ENCODE data around the gene KLF13.

The KLF13 gene

GRCh38 chr15:31346367-31347066 lies 19.9 kb downstream of the KLF13 start:
- Histone ChIP-seq H3K4me2 (ENCODE audit: low read length) (peak overlapping the region; percentile 99), H3K9me3 (ENCODE audit: insufficient read depth, low read length) (no peaks in the 10 kb centered on the region), H3K27ac (ENCODE audit: low read length) (peak overlapping the region; percentile 96), H2AFZ (ENCODE audit: low read depth, low read length) (no peak overlapping the region), H3K4me3 (ENCODE audit: low read length) (peak overlapping the region; percentile 89), H3K9ac (ENCODE audit: low read length) (peak overlapping the region; percentile 94), H3K79me2 (ENCODE audit: low read length) (peaks cover 100% of the 10 kb centered on the region), H4K20me1 (ENCODE audit: insufficient read depth, low read length) (peaks cover 85% of the 10 kb centered on the region), H3K36me3 (replicated peaks; ENCODE audit: low read depth, low read length) (peaks cover 50% of the 10 kb centered on the region), H3K4me1 (ENCODE audit: low read length) (peaks cover 74% of the 10 kb centered on the region), H3K27me3 (ENCODE audit: low read depth, low read length) (no peaks in the 10 kb centered on the region)
- no peak for TF ChIP-seq EZH2phosphoT487 (IDR thresholded peaks at IDR 0.05; ENCODE audit: low read depth)
- TF ChIP-seq CTCF (IDR thresholded peaks at IDR 0.05; ENCODE audit: low read depth, low read length) = no peak

- H3K79me2 ChIP-seq (ENCODE audit: low read length) = peaks cover 100% of the 10 kb centered on the region
- peaks cover 75% of the 10 kb centered on the region for H3K4me1 ChIP-seq (ENCODE audit: low read length)
- H3K27ac ChIP-seq (ENCODE audit: low read length) = peak overlapping the region; percentile 96
- H3K9ac ChIP-seq (ENCODE audit: low read length) = peak overlapping the region; percentile 94
- no peak for TF ChIP-seq CTCF (IDR thresholded peaks at IDR 0.05; ENCODE audit: low read depth, low read length)
- no peak for TF ChIP-seq EZH2phosphoT487 (IDR thresholded peaks at IDR 0.05; ENCODE audit: low read depth)
- H2AFZ ChIP-seq (ENCODE audit: low read depth, low read length) = no peak overlapping the region
- H3K4me2 ChIP-seq (ENCODE audit: low read length) = peak overlapping the region; percentile 99
- H3K36me3 ChIP-seq (replicated peaks; ENCODE audit: low read depth, low read length) = peaks cover 50% of the 10 kb centered on the region
- H4K20me1 ChIP-seq (ENCODE audit: insufficient read depth, low read length) = peaks cover 83% of the 10 kb centered on the region
- no peaks in the 10 kb centered on the region for H3K27me3 ChIP-seq (ENCODE audit: low read depth, low read length)
- peak overlapping the region; percentile 89 for H3K4me3 ChIP-seq (ENCODE audit: low read length)
- no peaks in the 10 kb centered on the region for H3K9me3 ChIP-seq (ENCODE audit: insufficient read depth, low read length)
Measured at GRCh38 chr15:31347067-31347975, 20.7 kb downstream of the KLF13 start.

GRCh38 chr15:31347981-31348803 lies 21.6 kb downstream of the KLF13 start:
- Histone ChIP-seq H3K27me3 (ENCODE audit: low read depth, low read length) (no peaks in the 10 kb centered on the region), H3K4me3 (ENCODE audit: low read length) (no peak overlapping the region), H2AFZ (ENCODE audit: low read depth, low read length) (no peak overlapping the region), H3K9ac (ENCODE audit: low read length) (no peak overlapping the region), H3K36me3 (replicated peaks; ENCODE audit: low read depth, low read length) (peaks cover 50% of the 10 kb centered on the region), H3K9me3 (ENCODE audit: insufficient read depth, low read length) (no peaks in the 10 kb centered on the region), H3K79me2 (ENCODE audit: low read length) (peaks cover 100% of the 10 kb centered on the region), H3K27ac (ENCODE audit: low read length) (no peak overlapping the region), H3K4me2 (ENCODE audit: low read length) (peak overlapping the region; percentile 99), H4K20me1 (ENCODE audit: insufficient read depth, low read length) (peaks cover 83% of the 10 kb centered on the region), H3K4me1 (ENCODE audit: low read length) (peaks cover 78% of the 10 kb centered on the region)
- no peak for TF ChIP-seq EZH2phosphoT487 (IDR thresholded peaks at IDR 0.05; ENCODE audit: low read depth)
- TF ChIP-seq CTCF (IDR thresholded peaks at IDR 0.05; ENCODE audit: low read depth, low read length) = no peak
